Activated effector memory CD4-positive, alpha-beta T cell treated with Interleukin-2 at 50 U/mL for 16 hours (primary cell): ENCODE data around the gene TCEA3.
A peak's percentile ranks its signal among the peaks of the same experiment; 100 is the strongest.

Experiments used
- DNase-seq: peaks from one replicate; pipeline ENCODE4 v3.0.0-alpha.2; 2020

TCEA3 gene

DNA sequence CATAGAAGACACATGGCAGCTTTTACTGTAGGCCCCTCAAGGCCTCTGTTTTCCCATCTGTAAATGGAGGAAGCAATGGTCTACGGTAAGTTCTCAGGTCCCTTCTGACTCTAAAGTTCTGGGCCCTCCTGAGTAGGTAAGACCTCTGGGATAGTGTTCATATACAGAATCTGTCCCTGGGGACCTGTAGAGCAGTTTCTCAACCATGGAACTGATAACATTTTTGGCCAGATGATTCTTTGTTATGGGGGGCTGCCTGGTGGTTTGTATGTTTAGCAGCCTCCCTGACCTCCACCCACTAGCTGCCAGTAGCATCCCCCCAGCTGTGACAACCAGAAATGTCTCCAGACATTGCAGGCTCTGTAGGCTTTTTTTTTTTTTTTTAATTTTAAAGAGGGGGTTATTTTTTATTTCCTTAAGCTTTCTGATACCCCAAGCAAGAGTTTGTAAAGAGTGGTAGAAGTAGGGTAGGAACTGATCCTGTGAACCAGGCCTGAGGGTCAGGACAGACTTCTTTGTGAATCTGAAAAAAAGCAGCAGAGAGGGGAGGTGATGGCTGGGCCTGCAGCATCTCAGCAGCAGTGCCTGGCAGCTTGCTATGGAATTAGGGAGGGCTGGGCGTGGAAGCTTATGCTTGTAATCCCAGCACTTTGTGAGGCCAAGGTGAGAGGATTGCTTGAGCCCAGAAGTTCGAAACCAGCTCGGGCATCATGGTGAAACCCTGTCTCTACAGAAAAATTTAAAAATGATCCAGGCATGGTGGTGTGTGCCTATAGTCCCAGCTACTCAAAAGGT, 20.2 kb upstream of the TCEA3 start:
- DNase-seq = no peak

DNA sequence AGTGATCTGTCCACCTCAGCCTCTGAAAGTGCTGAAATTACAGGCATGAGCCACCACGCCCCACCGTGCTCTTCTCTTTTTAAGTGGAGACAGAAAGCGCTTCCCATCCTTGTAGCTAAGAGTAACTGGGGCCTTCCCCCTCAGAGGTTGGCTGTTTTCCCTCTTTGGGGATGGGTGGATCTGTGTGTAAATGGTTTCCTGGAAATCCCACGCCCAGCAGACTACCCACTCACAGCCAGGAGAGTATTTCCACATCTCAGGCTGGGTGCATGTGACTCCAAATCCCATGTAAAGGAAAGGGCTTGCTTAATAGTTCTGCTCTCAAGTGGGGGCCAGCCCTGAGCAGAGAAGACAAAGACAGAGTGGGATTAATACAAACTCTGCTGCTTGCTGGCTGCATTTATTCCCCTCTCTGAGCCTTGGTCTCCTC, 19.6 kb upstream of the TCEA3 start:
- DNase-seq = no peak

DNA sequence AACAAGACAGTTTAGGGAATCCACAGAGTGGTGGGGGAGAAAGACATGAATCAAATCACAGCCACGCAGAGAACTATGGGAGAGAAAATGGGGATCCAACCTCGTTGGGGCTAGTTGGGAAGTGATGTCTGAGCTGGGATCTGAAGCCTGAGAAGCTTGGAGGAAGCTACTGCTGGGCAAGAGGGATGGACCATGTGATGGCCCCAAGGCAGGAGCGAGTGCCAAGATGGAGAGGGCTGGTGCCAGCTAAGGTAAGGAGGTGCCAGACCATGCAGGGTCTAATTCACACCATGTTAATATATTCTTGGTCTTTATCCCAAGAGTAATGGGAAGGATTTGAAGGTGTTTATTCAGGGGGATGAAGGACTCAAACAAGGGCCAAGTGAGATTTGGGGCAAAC, 18.2 kb upstream of the TCEA3 start:
- no peak for DNase-seq

DNA sequence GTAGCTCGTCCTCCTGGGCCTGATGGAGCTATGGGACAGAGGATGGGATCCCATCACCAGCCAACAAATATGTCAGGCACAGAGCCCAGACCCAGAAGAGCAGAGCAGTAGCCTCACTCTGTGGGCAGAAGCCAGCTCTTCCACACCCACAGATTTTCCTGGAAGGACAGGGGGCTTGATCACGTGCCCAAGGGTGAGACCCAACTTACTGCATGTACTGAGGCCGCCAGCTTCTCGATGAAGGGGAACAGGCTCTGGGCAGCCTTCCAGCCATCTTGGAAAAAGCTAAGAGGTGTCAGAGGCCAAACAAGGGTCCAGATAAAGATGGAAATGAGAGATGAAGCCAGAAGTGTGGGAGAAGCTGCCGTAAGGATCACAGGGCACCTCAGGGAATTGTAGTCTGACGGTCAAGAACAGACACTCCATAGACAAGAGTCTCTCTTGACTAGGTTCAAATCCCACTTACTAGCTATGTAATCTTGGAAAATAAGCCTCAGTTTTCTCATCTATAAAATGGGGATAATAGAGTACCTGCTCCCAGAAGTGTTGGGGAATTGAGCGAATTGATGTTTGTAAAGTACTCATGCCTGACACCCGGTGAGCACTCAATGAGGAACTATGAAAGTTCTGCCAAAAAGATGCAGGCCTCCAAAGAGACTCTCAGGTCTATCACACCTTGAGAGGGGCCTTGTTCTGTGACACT, 17.0 kb upstream of the TCEA3 start:
- no peak for DNase-seq

DNA sequence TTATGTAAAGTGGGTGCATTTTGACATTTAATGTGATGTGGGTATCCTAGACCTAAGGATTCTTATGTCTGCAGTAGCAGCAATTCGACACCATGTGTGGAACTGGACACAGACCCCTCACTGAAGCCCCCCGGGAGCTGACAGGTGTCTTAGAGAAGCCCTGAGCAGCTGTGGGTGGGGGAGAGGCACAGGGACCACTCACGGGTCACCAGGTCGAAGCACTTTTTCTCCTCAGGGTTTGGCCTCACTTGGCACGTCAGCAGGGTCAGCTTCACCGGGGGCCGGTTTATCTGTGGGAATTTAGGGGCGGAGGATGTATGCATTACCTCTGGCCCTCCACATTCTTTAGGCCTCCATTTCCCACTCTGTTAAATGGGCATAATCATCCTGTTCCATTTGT, 14.0 kb upstream of the TCEA3 start:
- no peak for DNase-seq

GRCh38 chr1:23437355-23437664, 12.8 kb upstream of the TCEA3 start:
- DNase-seq = no peak

DNA sequence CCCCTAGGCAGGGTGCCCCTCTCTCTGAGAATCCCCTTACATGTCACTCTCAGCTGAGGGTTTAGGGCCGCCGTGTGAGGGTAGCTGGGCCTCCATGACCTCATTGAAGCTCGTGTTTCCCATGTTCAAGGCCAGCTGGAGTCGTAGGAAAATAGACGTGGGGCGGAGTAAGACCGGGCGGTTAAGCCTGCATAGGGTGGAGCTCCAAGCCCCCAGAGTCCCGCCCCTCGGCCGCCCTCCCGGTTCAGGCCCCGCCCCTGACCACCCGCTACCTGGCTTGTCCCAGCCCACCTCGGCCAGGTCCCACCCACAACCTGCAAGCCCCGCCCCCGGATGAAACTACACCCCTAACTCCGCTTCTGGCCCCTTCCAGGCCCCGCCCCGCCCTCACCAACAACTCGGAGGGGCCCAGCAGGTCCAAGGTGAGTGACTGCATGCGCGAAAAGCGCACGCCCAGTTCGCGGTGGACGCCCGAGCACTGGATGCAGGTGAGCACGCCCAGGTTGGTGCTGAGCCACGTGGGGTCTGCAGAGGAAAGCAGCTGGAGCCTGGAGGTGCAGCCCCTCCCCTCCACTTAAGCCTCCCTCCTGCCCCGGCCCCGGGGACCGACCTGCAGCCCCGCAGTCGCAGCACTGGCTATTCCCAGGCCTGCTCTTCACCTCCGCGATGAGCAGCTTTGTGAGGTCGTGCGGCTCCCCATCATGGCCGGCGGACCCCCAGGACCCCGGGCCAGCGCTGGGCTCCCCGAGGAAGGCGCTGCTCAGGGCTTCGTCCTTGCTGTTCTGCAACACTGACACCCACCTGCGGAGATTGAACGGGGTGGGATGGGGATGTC, 12.2 kb upstream of the TCEA3 start:
- DNase-seq = no peak

GRCh38 chr1:23434260-23434775, 9.8 kb upstream of the TCEA3 start:
- DNase-seq = no peak

- DNase-seq = no peak
Observed at GRCh38 chr1:23433122-23433521, 8.6 kb upstream of the TCEA3 start.

DNA sequence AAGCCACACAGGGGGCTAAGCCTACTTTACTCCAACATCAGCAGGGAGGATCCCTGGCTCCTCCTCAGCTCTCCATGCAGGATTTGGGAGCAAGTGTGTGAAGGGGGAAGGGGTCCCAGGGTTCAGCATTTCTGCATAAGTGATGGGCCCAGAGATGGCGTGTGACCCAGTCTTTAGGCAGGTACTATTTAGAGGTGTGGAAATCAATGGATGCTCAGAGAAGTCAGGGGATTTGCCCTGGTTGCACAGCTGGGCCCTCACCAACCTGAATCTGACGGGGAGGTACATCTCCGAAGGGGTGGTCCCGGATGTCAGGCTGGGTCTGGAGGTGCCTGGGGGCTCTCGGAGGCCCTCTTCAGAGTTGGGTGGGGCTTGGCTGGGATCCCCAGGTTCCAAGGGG, 6.9 kb upstream of the TCEA3 start:
- no peak for DNase-seq

DNA sequence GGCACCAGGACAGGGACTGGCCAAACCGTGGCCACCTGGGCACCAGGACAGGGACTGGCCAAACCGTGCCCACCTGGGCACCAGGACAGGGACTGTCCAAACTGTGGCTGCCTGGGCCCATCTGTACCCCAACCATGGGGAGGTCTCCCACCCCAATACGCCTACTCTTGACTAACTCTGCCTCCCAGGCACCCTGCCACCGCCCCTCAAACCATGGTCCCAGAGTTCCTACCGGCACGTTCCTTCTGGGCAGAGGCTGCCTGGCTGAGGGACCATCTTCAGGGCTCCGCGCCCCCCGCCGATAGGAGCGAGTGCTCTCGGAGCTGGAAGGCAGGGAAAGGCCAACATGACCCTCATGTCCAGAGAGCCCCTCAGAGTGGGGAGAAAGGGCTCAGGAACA, 6.3 kb upstream of the TCEA3 start:
- no peak for DNase-seq

DNA sequence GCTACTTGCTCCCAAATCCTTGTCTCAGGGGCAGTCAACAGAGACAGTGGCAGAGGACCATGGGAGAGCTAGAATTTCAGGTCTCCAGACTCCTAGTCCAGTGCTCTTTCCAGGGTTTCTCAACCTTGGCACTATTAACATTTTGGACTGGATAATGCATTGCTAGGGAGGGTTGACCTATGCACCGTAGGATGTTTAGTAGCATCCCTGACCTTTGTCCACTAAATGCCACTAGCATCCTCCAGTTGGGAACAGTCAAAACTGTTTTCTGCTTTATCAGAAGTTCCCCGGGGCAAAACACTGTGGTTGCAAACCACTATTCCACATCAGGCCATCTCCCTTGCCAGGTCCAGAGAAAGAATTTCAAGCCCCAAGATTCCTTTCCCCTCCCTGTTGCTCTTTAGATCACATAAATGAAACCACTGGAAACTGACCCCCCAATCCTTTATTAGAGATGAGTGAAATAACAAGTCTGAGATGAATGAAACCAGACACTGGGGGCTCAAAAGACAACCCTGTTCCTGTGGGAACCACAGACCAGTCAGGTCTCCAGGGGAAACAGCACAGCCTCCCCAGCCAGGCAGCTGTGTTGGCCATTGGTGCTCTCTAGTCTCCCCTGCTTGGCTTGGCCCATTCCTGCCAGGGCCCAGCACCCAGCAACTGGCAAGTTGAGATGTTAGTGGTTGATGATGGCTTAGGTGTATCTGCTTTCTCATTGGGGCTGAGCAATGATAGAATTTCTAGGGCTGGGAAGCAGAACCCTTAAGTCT, 3.8 kb upstream of the TCEA3 start:
- no peak for DNase-seq

DNA sequence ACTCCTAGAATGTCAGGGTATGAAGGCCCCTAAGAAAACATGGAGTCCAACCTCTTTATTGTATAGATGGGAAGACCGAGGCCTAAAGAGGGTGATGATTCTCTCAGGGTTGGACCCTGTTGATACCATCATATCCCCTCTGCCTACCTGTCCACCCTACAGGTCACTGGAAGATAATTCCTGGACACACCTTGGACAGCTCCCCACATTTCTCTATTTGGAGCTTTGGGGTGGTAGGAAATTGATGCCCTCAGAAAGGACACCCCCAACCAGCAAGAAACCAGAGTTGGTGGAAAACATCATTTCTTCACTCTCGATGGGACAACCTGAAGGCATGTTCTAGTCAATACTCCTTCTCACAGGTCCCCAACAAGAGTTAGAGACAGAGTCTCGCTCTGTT, 3.0 kb upstream of the TCEA3 start:
- DNase-seq = no peak

GRCh38 chr1:23426828-23427227, 2.3 kb upstream of the TCEA3 start:
- DNase-seq = no peak

- no peak for DNase-seq
Observed at GRCh38 chr1:23425193-23425494, 596 bp upstream of the TCEA3 start.

GRCh38 chr1:23423415-23424292, 894 bp downstream of the TCEA3 start:
- no peak for DNase-seq

DNA sequence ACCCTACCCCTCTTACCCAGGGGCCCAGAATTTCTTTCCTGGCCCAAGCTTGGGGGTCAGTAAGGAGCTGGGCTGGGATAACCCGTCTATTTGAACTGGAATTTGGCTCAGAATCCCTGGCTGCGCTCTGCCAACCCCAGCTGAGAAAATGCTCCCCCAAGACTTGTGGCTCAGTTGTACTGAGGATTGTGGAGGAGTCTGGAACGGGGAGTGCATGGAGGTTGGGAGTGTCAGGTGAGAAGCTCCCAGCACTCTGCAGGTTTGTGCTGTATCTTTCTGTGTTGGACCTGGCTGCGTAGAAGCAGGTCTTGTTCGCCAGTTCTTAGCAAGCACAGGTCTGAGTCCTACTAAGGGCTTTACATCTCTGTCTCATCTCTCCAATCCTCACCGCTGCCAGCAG, 1.6 kb downstream of the TCEA3 start:
- no peak for DNase-seq

- DNase-seq = peak; percentile 48
Observed at GRCh38 chr1:23422241-23422877, 2.2 kb downstream of the TCEA3 start.

DNA sequence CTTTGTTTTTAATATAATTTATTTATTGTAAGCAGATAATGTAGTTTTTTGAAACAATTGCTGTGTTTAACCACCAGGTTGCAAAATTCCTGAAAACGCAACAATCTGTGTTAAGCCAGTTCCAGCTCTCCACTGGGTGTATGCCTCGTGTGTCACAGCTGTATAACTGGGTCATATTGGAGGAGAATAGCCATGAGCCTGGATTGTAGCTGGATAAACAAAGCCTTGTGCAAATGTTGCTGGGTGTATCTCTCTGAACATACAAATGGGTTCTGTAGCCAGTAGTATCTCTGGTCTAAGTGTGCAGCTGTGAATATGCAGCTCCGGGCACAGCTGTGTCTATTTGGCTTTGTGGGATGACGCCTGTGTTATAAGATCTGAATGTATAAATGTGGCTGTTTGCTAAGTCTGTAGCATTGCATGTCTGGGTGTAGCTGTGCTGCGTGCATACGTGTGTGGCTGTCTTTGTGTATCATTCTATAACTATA, 2.8 kb downstream of the TCEA3 start:
- no peak for DNase-seq

DNA sequence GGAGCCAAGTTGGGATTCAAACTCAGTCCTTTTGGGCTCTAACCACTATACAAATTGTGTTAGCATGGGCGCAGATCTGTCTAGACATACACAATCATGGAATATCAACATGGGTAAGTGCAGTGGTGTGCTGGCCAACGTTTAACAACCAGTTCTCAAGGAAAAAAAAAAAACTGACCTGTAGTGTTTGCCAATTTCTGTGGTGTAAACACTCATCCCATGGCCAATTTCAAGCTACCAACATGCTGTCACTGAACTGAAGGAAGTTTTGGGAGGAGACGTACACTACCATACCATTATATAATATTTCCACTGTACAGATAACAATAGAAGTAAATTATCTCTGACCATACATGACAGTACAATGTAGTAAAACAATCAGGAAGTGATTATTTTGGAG, 3.2 kb downstream of the TCEA3 start:
- DNase-seq = no peak

GRCh38 chr1:23420778-23421177, 3.8 kb downstream of the TCEA3 start:
- DNase-seq = no peak
